GM12892 (cell line): ENCODE measurements around the gene ARID1B.

Experiments used
- DNase-seq: peaks from one replicate; pipeline ENCODE4 v3.0.0; 2011; ENCODE audit not compliant: insufficient read length
- FAIRE-seq: peaks from 2 replicates; lab custom pipeline; 2011; peaks lifted over from hg19 to GRCh38; lab: Jason Lieb, UNC
- POLR2A ChIP-seq: IDR thresholded peaks from 2 replicates; pipeline ENCODE4 v1.6.1; 2011; ENCODE audit warnings: low read depth, low read length, control low read depth
- POLR2AphosphoS5 ChIP-seq: IDR thresholded peaks from 2 replicates; pipeline ENCODE4 v1.6.1; 2011; ENCODE audit warnings: low read depth, low read length, control low read depth
- TAF1 ChIP-seq: IDR thresholded peaks from 2 replicates; pipeline ENCODE4 v1.6.1; 2011; ENCODE audit warnings: low read depth, mild to moderate bottlenecking, control low read depth, low read length, borderline replicate concordance

Gene ARID1B

DNA sequence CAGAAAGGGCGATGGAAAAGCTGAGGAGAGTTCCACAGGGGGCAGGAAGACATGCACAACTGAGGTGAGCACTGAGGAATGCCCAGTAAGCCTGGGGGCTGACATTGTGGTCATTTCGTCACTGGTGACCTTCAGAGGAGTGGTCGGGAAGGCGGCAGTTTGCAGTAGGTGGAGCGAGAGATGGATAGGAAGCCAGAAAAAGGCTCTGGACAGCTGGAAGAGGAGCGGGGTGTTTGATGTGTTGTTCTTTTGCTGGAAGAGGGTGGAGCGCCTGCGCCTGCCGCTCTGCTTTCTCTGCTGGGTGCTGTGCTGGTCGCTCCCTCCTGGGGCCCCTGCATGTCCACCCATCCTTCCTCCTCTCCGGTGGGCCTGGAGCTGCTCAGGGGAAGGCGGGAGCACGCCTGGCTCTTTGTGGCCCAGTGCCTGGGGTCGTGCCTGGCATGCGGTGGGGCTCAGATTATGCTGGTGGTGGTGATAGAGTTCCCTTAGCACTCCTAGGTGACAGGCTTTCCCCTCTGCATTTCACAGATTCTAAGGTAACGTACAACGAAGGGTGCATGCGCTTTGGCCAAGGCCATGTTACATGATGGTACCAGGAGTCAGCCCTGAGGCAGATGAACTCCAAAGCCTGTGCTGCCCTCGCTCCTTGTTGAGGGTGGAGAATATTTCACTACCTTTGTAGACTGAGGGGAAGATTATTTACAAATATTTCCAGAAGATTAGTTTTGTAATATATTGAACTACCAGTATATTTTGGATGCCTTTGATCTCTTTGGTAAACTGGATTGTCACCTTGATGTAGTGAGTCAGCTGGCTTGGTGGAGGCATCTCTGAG is 20.9 kb downstream of the ARID1B start:
- DNase-seq, result no peak
- TF ChIP-seq POLR2AphosphoS5 (no peak), TAF1 (no peak), POLR2A (no peak; the same call in 1 of the 2 replicates)
- no peak for FAIRE-seq

DNA sequence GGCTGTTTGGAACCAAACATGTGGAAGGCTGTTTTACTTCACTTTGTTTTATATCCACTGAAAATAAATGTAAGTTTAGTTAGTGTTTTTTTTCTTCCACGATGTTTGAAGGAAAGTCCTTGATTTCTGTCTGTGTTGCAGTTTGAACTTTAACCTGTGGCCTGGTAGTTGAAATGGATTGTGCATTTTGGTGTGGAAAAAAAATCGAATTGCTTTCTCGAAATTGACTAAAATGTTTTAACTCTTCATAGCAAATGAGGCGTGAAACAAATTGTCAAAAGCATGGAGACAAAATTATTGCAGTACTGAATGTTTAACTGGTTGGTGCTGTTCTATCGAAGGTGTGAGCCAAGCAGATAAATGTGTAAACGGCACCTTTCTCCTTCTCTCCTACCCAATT is 24.5 kb downstream of the ARID1B start:
- no peak for FAIRE-seq
- DNase-seq, result no peak
- no peak for TF ChIP-seq POLR2A
- no peak for TF ChIP-seq TAF1
- no peak for TF ChIP-seq POLR2AphosphoS5

DNA sequence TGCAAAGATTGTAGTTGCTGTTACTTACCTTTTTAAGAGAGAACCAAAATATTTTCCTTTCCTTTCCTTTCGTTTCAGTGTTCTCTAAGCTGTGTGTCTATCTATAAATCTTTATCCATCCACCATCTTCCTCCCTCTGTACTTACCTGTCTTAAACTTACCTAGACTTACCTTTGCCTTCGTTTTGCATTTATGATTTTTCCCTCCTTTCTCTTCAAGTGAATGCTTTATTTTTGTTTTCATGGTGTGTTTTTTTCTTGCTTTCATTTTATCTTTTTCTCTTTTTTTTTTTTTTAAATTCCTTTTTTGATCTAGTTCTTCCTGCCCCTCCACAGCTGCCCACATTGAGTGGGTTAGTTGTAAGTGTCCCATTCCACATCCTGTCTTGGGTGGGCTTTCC is 26.2 kb downstream of the ARID1B start:
- TF ChIP-seq POLR2A, result no peak
- no peak for TF ChIP-seq POLR2AphosphoS5
- no peak for TF ChIP-seq TAF1
- DNase-seq (no peak), FAIRE-seq (no peak)

GRCh38 chr6:156804402-156804801 is 27.2 kb downstream of the ARID1B start:
- no peak for FAIRE-seq

GRCh38 chr6:156806155-156806554 is 29.0 kb downstream of the ARID1B start:
- TF ChIP-seq POLR2A (no peak), POLR2AphosphoS5 (no peak), TAF1 (no peak)
- FAIRE-seq, result no peak
- no peak for DNase-seq

More at GRCh38 chr6:156804402-156804801, 27.2 kb downstream of the ARID1B start:
- no peak for TF ChIP-seq POLR2AphosphoS5
- no peak for TF ChIP-seq TAF1
- TF ChIP-seq POLR2A, result no peak
- no peak for DNase-seq

DNA sequence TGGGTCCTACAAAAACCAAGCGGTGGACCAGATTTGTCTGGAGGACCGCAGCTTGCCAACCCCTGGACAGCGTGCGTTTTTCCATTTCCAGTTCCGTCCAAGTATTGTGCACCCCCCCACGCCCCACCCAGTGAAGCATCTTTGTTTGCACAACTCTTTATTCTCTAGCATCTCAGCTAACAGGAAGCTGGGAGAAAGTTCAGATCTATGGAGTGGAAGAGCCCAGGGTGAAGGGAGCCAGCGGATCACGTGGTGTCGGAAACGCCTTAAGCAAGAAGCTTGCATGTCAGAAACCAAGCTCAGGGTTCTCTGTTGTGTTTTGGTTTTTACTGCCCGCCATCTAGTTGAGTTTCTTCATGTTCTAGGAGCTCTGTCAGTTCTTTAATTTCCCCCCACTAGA is 29.9 kb downstream of the ARID1B start:
- FAIRE-seq, result no peak
- DNase-seq, result no peak
- TF ChIP-seq POLR2A, result no peak
- TF ChIP-seq POLR2AphosphoS5, result no peak
- TF ChIP-seq TAF1, result no peak

DNA sequence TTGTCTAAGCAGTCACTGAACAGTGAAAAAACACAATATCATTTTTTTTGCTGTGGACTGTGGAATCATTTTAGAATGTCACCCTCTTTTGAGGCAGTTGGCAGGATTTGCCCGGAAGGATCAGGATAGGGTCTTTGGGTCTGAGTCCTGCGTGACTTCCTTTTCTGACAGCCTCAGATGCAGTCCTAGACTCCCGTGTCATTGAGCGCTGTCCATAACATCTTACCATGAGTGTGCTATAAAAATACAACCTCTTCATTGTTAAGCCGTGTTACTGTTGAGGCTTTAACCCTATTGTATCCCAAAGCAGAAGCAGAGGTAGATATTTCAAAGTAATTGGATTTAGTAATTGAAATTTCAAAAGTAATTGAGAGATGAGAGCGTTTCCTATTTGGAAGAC is 30.6 kb downstream of the ARID1B start:
- TF ChIP-seq POLR2A (no peak), POLR2AphosphoS5 (no peak), TAF1 (no peak)
- FAIRE-seq, result peak; percentile 51

GRCh38 chr6:156808287-156808686 is 31.1 kb downstream of the ARID1B start:
- DNase-seq, result no peak
- no peak for TF ChIP-seq POLR2AphosphoS5
- FAIRE-seq, result peak; percentile 63

More for the DNA sequence above, 30.6 kb downstream of the ARID1B start:
- no peak for DNase-seq

- FAIRE-seq (peak; percentile 68), DNase-seq (no peak)
- TF ChIP-seq POLR2A (no peak), TAF1 (no peak), POLR2AphosphoS5 (no peak)
These were observed 31.9 kb downstream of the ARID1B start for GRCh38 chr6:156809034-156809433.

GRCh38 chr6:156809446-156810178 is 32.4 kb downstream of the ARID1B start:
- FAIRE-seq (peak; percentile 58), DNase-seq (no peak)
- TF ChIP-seq TAF1, result no peak
- no peak for TF ChIP-seq POLR2AphosphoS5
- TF ChIP-seq POLR2A, result no peak

DNA sequence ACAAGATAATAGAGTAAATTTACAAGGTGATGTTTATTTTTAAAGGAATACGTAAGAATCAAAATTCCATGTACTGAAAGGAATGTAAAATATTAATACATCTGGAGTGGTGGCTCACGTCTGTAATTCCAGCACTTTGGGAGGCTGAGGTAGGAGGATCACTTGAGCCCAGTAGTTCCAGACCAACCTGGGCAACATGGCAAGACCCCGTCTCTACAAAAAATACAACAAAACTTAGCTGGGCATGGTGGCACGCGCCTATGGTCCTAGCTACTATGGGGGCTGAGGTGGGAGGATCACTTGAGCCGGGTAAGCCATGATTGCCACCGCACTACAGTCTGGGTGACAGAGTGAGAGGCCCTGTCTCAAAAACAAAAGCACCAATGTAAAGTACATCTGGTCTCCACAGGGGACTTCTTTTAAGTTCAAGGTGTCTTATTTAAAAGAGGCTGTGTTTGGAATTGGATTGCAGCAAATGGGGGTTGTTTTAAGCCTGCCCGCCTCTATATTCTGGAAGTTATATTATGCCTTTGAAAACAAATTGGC is 36.9 kb downstream of the ARID1B start:
- FAIRE-seq (no peak), DNase-seq (no peak)
- TF ChIP-seq POLR2AphosphoS5 (no peak), TAF1 (no peak), POLR2A (no peak)
